Osteocyte (in vitro differentiated cells): Measurements from ENCODE around the gene LPIN2. TPM values are rescaled to one million over a fixed set of nuclear protein-coding genes. Genes with fewer than 3 reads are reported as not detected.

Experiments used
- DNase-seq: peaks from one replicate; pipeline ENCODE4 v3.0.0; 2021; ENCODE audit warnings: mixed read lengths; ENCODE audit not compliant: unreplicated experiment; ENCODE audit errors: extremely low spot score
- H3K27ac Mint-ChIP-seq: one replicate; pipeline ENCODE4 v1.8.0; 2021; ENCODE audit warnings: mild to moderate bottlenecking, mixed read lengths; ENCODE audit not compliant: unreplicated experiment
- H3K27me3 Mint-ChIP-seq: one replicate; pipeline ENCODE4 v1.8.0; 2021; ENCODE audit warnings: mixed read lengths; ENCODE audit not compliant: unreplicated experiment
- H3K36me3 Mint-ChIP-seq: one replicate; pipeline ENCODE4 v1.8.0; 2021; ENCODE audit warnings: mixed read lengths; ENCODE audit not compliant: unreplicated experiment
- H3K4me1 Mint-ChIP-seq: one replicate; pipeline ENCODE4 v1.8.0; 2021; ENCODE audit warnings: mixed read lengths; ENCODE audit not compliant: unreplicated experiment
- H3K4me3 Mint-ChIP-seq: one replicate; pipeline ENCODE4 v1.8.0; 2021; ENCODE audit warnings: mild to moderate bottlenecking, moderate library complexity, mixed read lengths; ENCODE audit not compliant: unreplicated experiment
- H3K9me3 Mint-ChIP-seq: one replicate; pipeline ENCODE4 v1.8.0; 2021; ENCODE audit warnings: mixed read lengths; ENCODE audit not compliant: unreplicated experiment
- total RNA-seq: library from RNA; stranded (reverse); gene quantifications from 2 replicates; pipeline ENCODE4 v1.2.1, GENCODE V29; 2021
- TF ChIP-seq, protein P1 (sequence below): fragments of 200-600 bp; sonication (generic); IDR thresholded peaks from 2 replicates; pipeline ENCODE4 v1.5.0; 2021; ENCODE audit warnings: antibody characterized with exemption, mild to moderate bottlenecking, moderate library complexity

LPIN2 gene
- total RNA-seq, 1 donor from 2014 or later: 34.8 TPM

DNA sequence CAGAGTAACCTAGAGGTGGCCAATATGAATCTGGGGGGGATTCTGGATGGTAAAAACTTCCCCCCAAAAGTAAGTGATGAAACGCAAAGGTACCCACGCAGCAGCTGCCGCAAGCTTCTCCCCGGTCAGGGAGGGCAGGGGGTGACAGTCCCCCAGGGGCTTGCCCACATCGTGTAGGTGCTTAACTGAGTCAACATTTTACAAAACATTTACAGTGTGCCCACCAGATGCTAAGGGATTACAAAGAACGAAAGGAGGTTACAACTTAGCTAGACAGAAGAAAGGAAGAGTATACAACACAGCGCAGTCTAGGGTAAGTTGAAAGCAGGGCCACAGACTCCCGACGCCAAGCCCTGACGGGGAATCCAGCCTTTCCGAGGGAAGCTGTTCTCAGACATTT, 45.6 kb downstream of the LPIN2 start:
- peak overlapping the region; percentile 41 for H3K27ac Mint-ChIP-seq
- DNase-seq: no peak
- H3K27me3 Mint-ChIP-seq: no peaks in the 10 kb centered on the region
- TF ChIP-seq, protein P1, sequence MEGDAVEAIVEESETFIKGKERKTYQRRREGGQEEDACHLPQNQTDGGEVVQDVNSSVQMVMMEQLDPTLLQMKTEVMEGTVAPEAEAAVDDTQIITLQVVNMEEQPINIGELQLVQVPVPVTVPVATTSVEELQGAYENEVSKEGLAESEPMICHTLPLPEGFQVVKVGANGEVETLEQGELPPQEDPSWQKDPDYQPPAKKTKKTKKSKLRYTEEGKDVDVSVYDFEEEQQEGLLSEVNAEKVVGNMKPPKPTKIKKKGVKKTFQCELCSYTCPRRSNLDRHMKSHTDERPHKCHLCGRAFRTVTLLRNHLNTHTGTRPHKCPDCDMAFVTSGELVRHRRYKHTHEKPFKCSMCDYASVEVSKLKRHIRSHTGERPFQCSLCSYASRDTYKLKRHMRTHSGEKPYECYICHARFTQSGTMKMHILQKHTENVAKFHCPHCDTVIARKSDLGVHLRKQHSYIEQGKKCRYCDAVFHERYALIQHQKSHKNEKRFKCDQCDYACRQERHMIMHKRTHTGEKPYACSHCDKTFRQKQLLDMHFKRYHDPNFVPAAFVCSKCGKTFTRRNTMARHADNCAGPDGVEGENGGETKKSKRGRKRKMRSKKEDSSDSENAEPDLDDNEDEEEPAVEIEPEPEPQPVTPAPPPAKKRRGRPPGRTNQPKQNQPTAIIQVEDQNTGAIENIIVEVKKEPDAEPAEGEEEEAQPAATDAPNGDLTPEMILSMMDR: no peak
- peaks cover 4% of the 10 kb centered on the region for H3K36me3 Mint-ChIP-seq
- peaks cover 36% of the 10 kb centered on the region for H3K4me1 Mint-ChIP-seq
- no peak overlapping the region for H3K4me3 Mint-ChIP-seq
- H3K9me3 Mint-ChIP-seq: no peaks in the 10 kb centered on the region

DNA sequence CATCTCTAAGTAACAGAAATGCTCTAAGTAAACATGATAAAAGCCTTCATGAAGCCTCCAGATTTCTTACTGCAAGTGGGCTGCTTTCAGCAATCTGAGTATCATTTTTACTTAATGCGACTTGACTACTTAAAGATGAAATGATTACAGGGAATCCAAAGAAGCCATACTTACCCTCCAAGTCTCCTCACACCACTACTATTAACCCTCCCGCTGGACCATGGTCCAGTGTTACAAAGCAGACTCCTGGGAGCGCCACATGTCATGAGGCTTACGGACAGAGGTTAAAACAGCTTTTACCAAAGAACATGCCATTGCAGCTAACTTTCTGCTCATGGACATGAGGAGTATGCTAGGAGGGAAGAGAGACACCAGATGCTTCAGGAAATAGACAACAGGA, 46.4 kb downstream of the LPIN2 start:
- TF ChIP-seq, protein P1: no peak
- no peak for DNase-seq
- no peak overlapping the region for H3K27ac Mint-ChIP-seq
- peaks cover 2% of the 10 kb centered on the region for H3K36me3 Mint-ChIP-seq
- no peaks in the 10 kb centered on the region for H3K27me3 Mint-ChIP-seq
- H3K9me3 Mint-ChIP-seq: no peaks in the 10 kb centered on the region
- H3K4me3 Mint-ChIP-seq: no peak overlapping the region
- H3K4me1 Mint-ChIP-seq: peaks cover 36% of the 10 kb centered on the region

DNA sequence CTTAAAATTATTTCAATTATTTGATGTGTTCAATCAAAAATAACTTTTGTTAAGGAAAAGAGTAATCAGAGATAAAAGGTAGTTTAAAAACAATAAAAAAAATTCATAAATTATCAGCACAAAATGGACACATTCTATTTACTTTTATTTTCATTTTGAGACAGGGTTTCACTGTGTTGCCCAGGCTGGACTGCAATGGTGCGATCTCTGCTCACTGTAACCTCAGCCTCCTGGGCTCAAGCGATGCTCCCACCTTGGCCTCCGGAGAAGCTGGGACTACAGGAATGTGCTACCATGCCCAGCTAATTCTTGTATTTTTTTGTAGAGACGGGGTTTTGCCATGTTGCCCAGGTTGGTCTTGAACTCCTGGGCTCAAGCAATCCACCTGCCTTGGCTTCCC, 47.1 kb downstream of the LPIN2 start:
- H3K36me3 Mint-ChIP-seq: no peaks in the 10 kb centered on the region
- H3K4me1 Mint-ChIP-seq: peaks cover 39% of the 10 kb centered on the region
- no peaks in the 10 kb centered on the region for H3K27me3 Mint-ChIP-seq
- TF ChIP-seq, protein P1: no peak
- no peak overlapping the region for H3K4me3 Mint-ChIP-seq
- no peak overlapping the region for H3K27ac Mint-ChIP-seq
- no peaks in the 10 kb centered on the region for H3K9me3 Mint-ChIP-seq
- no peak for DNase-seq

DNA sequence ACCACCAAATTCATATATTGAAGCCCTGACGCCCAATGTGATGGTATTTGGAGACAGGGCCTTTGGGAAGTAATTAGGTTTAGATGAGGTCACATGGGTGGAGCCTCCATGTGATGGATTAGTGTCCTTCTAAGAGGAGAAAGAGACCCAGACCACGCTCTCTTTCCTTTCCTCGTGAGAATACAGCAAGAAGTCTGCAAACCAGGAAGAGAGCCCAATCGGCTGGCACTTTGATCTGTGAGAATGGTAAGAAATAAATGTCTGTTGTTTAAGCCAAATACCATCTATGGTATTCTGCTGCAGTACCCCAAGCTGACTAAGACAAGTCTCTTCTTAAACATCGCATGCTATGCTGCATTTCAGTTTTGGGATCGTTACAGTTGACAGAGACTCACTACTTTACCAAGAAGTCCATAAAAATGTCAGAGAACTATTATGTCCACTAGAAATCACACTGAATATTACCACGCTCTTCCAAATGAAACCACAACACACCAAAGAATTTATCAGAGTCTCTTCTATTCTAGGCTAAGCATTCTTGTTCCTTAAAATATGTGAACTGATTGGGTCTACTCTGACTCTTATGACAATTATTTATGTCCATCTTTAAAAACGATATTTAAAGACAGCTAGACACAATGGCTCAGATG, 48.5 kb downstream of the LPIN2 start:
- H3K4me1 Mint-ChIP-seq: peaks cover 48% of the 10 kb centered on the region
- no peak overlapping the region for H3K4me3 Mint-ChIP-seq
- no peaks in the 10 kb centered on the region for H3K27me3 Mint-ChIP-seq
- no peaks in the 10 kb centered on the region for H3K9me3 Mint-ChIP-seq
- H3K27ac Mint-ChIP-seq: peak overlapping the region; percentile 5
- TF ChIP-seq, protein P1: no peak
- no peak for DNase-seq
- peaks cover 2% of the 10 kb centered on the region for H3K36me3 Mint-ChIP-seq

Other genes starting within 250 kb of the LPIN2 start
- gene EMILIN2, start 166.1 kb downstream of the LPIN2 start, total RNA-seq: 2.2 and 2.8 TPM in 2 replicates
- gene MYOM1, start 206.8 kb upstream of the LPIN2 start, total RNA-seq: 0.46 and 0.63 TPM in 2 replicates
- gene MYL12A, start 234.7 kb upstream of the LPIN2 start, total RNA-seq: 475 and 500 TPM in 2 replicates
- gene MYL12B, start 249.0 kb upstream of the LPIN2 start, total RNA-seq: 222 and 230 TPM in 2 replicates